AG10803 (cell line): ENCODE results near the gene POLR2F.
A peak's percentile ranks its signal among the peaks of the same experiment; 100 is the strongest.

Source experiments
- DNase-seq: peaks from one replicate; pipeline ENCODE4 v3.0.0; 2010; ENCODE audit warnings: low read depth
- H3K4me3 ChIP-seq: 2 replicates; pipeline ENCODE4 v1.5.1; 2011; ENCODE audit warnings: mild to moderate bottlenecking, low read length, control low read depth
- CTCF ChIP-seq: conservative IDR thresholded peaks from 2 replicates; pipeline ENCODE4 v1.5.1; 2011; ENCODE audit warnings: mild to moderate bottlenecking, low read length, control low read depth, inconsistent platforms

POLR2F gene

GRCh38 chr22:38014083-38014482 lies 60.6 kb downstream of the POLR2F start:
- no peak for TF ChIP-seq CTCF
- no peak for DNase-seq

GRCh38 chr22:38016182-38017151 lies 63.0 kb downstream of the POLR2F start:
- no peak overlapping the region for H3K4me3 ChIP-seq
- peak; percentile 43 for DNase-seq
- TF ChIP-seq CTCF = no peak

More at GRCh38 chr22:38014083-38014482, 60.6 kb downstream of the POLR2F start:
- no peak overlapping the region for H3K4me3 ChIP-seq

GRCh38 chr22:38017272-38017920 lies 63.9 kb downstream of the POLR2F start:
- DNase-seq = peak; percentile 65
- no peak for TF ChIP-seq CTCF
- H3K4me3 ChIP-seq = no peak overlapping the region

- no peak for TF ChIP-seq CTCF
Observed at GRCh38 chr22:38017939-38018885, 64.7 kb downstream of the POLR2F start.

More at GRCh38 chr22:38017939-38018885, 64.7 kb downstream of the POLR2F start:
- H3K4me3 ChIP-seq = no peak overlapping the region
- DNase-seq = no peak
